Astrocyte (in vitro differentiated cells and primary cell): ENCODE results near the gene RPL13A. TPM values are rescaled to one million over a fixed set of nuclear protein-coding genes. Genes with fewer than 3 reads are reported as not detected.
"Not testable (repeated sequence)": the region's sequence is repeated elsewhere in the genome, so short reads cannot be mapped to it uniquely, and the experiment has no call there.

Experiments
- DNase-seq: peaks from one replicate; pipeline ENCODE4 v3.0.0-alpha.2; 2010; ENCODE audit warnings: low read depth
- FAIRE-seq: peaks from 2 replicates; lab custom pipeline; 2011; peaks lifted over from hg19 to GRCh38; lab: Jason Lieb, UNC
- H2AFZ ChIP-seq: 2 replicates; pipeline ENCODE4 v1.6.0; 2012; ENCODE audit warnings: low read depth, low read length, inconsistent platforms
- H3K27ac ChIP-seq: 2 replicates; pipeline ENCODE4 v1.5.1; 2011; ENCODE audit warnings: low read depth, low read length, inconsistent platforms
- H3K27me3 ChIP-seq: 2 replicates; pipeline ENCODE4 v1.6.0; 2011; ENCODE audit warnings: low read length, inconsistent platforms; ENCODE audit not compliant: insufficient read depth
- H3K36me3 ChIP-seq: 2 replicates; pipeline ENCODE4 v1.5.1; 2011; ENCODE audit warnings: low read length, inconsistent platforms; ENCODE audit not compliant: insufficient read depth
- H3K4me1 ChIP-seq: 2 replicates; pipeline ENCODE4 v1.5.1; 2011; ENCODE audit warnings: low read length, inconsistent platforms; ENCODE audit not compliant: insufficient read depth
- H3K4me2 ChIP-seq: 2 replicates; pipeline ENCODE4 v1.6.0; 2012; ENCODE audit warnings: low read length, inconsistent platforms
- H3K4me3 ChIP-seq: 2 replicates; pipeline ENCODE4 v1.5.1; 2011; ENCODE audit warnings: low read depth, mild to moderate bottlenecking, low read length, inconsistent platforms; ENCODE audit not compliant: insufficient read depth
- H3K79me2 ChIP-seq: 2 replicates; pipeline ENCODE4 v1.6.0; 2012; ENCODE audit warnings: mild to moderate bottlenecking, low read length, inconsistent platforms; ENCODE audit not compliant: insufficient read depth
- H3K9ac ChIP-seq: 2 replicates; pipeline ENCODE4 v1.6.0; 2012; ENCODE audit warnings: mild to moderate bottlenecking, low read length, inconsistent platforms
- H3K9me3 ChIP-seq: 2 replicates; pipeline ENCODE4 v1.5.1; 2012; ENCODE audit warnings: low read depth, mild to moderate bottlenecking, low read length, inconsistent platforms; ENCODE audit not compliant: insufficient read depth
- H4K20me1 ChIP-seq: 2 replicates; pipeline ENCODE4 v1.6.0; 2012; ENCODE audit warnings: low read length, inconsistent platforms; ENCODE audit not compliant: insufficient read depth
- H3K27ac Mint-ChIP-seq: one replicate; pipeline ENCODE4 v1.8.0; 2021; ENCODE audit warnings: mild to moderate bottlenecking, mixed read lengths; ENCODE audit not compliant: unreplicated experiment
- H3K27me3 Mint-ChIP-seq: one replicate; pipeline ENCODE4 v1.8.0; 2021; ENCODE audit warnings: low read depth, mixed read lengths; ENCODE audit not compliant: unreplicated experiment
- H3K36me3 Mint-ChIP-seq: one replicate; pipeline ENCODE4 v1.8.0; 2021; ENCODE audit warnings: low read depth, mixed read lengths; ENCODE audit not compliant: unreplicated experiment
- H3K4me1 Mint-ChIP-seq: one replicate; pipeline ENCODE4 v1.8.0; 2021; ENCODE audit warnings: low read depth, mixed read lengths; ENCODE audit not compliant: unreplicated experiment
- H3K4me3 Mint-ChIP-seq: one replicate; pipeline ENCODE4 v1.8.0; 2021; ENCODE audit warnings: mild to moderate bottlenecking, moderate library complexity, mixed read lengths; ENCODE audit not compliant: unreplicated experiment
- H3K9me3 Mint-ChIP-seq: one replicate; pipeline ENCODE4 v1.8.0; 2021; ENCODE audit warnings: mild to moderate bottlenecking, mixed read lengths; ENCODE audit not compliant: unreplicated experiment
- EZH2 ChIP-seq: IDR thresholded peaks from 2 replicates; pipeline ENCODE4 v1.6.1; 2012; ENCODE audit warnings: mild to moderate bottlenecking, low read length, inconsistent platforms; ENCODE audit not compliant: insufficient read depth
- total RNA-seq: library from RNA; stranded (reverse); gene quantifications from 2 replicates; pipeline ENCODE4 v1.2.1, GENCODE V29; 2021
- TF ChIP-seq, protein P1 (sequence below): IDR thresholded peaks from 2 replicates; pipeline ENCODE4 v1.5.1; 2011; ENCODE audit warnings: low read depth, mild to moderate bottlenecking, inconsistent platforms, low read length, moderate library complexity; ENCODE audit not compliant: insufficient read depth

The RPL13A gene
- total RNA-seq, 1 donor from 2014 or later: 2,119 TPM

GRCh38 chr19:49469828-49470614, 17.4 kb upstream of the RPL13A start:
- no peak overlapping the region for H3K27ac Mint-ChIP-seq
- H3K4me3 Mint-ChIP-seq: no peak overlapping the region
- peaks cover 4% of the 10 kb centered on the region for H3K36me3 Mint-ChIP-seq

GRCh38 chr19:49470615-49470978, 16.8 kb upstream of the RPL13A start:
- Histone ChIP-seq H3K27ac (no peak overlapping the region), H3K4me2 (no peak overlapping the region), H3K27me3 (no peaks in the 10 kb centered on the region), H3K36me3 (no peaks in the 10 kb centered on the region), H3K9ac (no peak overlapping the region), H3K9me3 (no peaks in the 10 kb centered on the region), H3K79me2 (no peaks in the 10 kb centered on the region), H3K4me3 (no peak overlapping the region), H3K4me1 (peaks cover 4% of the 10 kb centered on the region), H4K20me1 (no peaks in the 10 kb centered on the region), H2AFZ (no peak overlapping the region)
- peaks cover 20% of the 10 kb centered on the region for H3K27me3 Mint-ChIP-seq
- no peaks in the 10 kb centered on the region for H3K4me1 Mint-ChIP-seq
- no peak for DNase-seq
- no peak for TF ChIP-seq EZH2
- TF ChIP-seq, protein P1, sequence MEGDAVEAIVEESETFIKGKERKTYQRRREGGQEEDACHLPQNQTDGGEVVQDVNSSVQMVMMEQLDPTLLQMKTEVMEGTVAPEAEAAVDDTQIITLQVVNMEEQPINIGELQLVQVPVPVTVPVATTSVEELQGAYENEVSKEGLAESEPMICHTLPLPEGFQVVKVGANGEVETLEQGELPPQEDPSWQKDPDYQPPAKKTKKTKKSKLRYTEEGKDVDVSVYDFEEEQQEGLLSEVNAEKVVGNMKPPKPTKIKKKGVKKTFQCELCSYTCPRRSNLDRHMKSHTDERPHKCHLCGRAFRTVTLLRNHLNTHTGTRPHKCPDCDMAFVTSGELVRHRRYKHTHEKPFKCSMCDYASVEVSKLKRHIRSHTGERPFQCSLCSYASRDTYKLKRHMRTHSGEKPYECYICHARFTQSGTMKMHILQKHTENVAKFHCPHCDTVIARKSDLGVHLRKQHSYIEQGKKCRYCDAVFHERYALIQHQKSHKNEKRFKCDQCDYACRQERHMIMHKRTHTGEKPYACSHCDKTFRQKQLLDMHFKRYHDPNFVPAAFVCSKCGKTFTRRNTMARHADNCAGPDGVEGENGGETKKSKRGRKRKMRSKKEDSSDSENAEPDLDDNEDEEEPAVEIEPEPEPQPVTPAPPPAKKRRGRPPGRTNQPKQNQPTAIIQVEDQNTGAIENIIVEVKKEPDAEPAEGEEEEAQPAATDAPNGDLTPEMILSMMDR: no peak
- H3K36me3 Mint-ChIP-seq: peaks cover 4% of the 10 kb centered on the region
- no peaks in the 10 kb centered on the region for H3K9me3 Mint-ChIP-seq
- FAIRE-seq: no peak
- no peak overlapping the region for H3K4me3 Mint-ChIP-seq
- no peak overlapping the region for H3K27ac Mint-ChIP-seq

More at GRCh38 chr19:49469828-49470614, 17.4 kb upstream of the RPL13A start:
- Histone ChIP-seq H2AFZ (no peak overlapping the region), H3K36me3 (no peaks in the 10 kb centered on the region), H3K4me2 (no peak overlapping the region), H4K20me1 (no peaks in the 10 kb centered on the region), H3K4me3 (no peak overlapping the region), H3K79me2 (no peaks in the 10 kb centered on the region), H3K4me1 (peaks cover 4% of the 10 kb centered on the region), H3K27ac (no peak overlapping the region), H3K9ac (no peak overlapping the region), H3K9me3 (no peaks in the 10 kb centered on the region), H3K27me3 (no peaks in the 10 kb centered on the region)
- DNase-seq (no peak), FAIRE-seq (no peak)
- TF ChIP-seq, protein P1: no peak
- TF ChIP-seq EZH2: no peak
- H3K9me3 Mint-ChIP-seq: no peaks in the 10 kb centered on the region
- H3K4me1 Mint-ChIP-seq: no peaks in the 10 kb centered on the region
- H3K27me3 Mint-ChIP-seq: peaks cover 16% of the 10 kb centered on the region

DNA sequence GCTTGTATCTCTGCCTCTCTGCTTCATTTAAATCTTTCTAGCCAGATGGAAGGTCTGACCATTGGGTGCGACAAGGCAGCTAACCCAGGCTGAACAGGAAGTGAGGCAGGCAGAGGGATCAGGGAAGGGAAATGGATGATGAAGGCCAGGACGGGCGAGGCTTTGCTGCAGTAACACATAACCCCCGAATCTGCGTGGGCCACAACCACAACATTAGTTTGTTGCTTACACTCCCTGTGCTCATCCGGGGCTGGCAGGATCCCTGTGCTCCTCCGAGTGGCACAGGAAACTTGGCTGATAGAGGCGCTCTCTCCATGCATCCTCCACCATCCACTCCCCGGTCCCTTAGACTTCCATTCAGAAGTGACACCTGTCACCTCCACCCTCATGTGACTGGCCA, 14.5 kb upstream of the RPL13A start:
- no peak overlapping the region for H3K4me3 Mint-ChIP-seq
- H3K27me3 Mint-ChIP-seq: peaks cover 28% of the 10 kb centered on the region
- Histone ChIP-seq H3K4me2 (no peak overlapping the region), H3K36me3 (no peaks in the 10 kb centered on the region), H3K4me1 (peaks cover 4% of the 10 kb centered on the region), H3K9me3 (no peaks in the 10 kb centered on the region), H3K27ac (no peak overlapping the region), H2AFZ (no peak overlapping the region), H3K4me3 (no peak overlapping the region), H3K79me2 (no peaks in the 10 kb centered on the region), H3K27me3 (no peaks in the 10 kb centered on the region), H4K20me1 (no peaks in the 10 kb centered on the region), H3K9ac (no peak overlapping the region)
- FAIRE-seq: no peak
- DNase-seq: no peak
- H3K36me3 Mint-ChIP-seq: peaks cover 4% of the 10 kb centered on the region
- H3K4me1 Mint-ChIP-seq: no peaks in the 10 kb centered on the region
- no peak overlapping the region for H3K27ac Mint-ChIP-seq
- H3K9me3 Mint-ChIP-seq: no peaks in the 10 kb centered on the region
- TF ChIP-seq, protein P1: no peak
- TF ChIP-seq EZH2: no peak

- Histone ChIP-seq H3K4me2 (peak overlapping the region; percentile 90), H2AFZ (peak overlapping the region; percentile 59), H3K9ac (peak overlapping the region; percentile 81), H3K4me3 (peak overlapping the region; percentile 37)
- H3K4me1 Mint-ChIP-seq, H3K27ac ChIP-seq, H3K4me3 Mint-ChIP-seq, H3K4me1 ChIP-seq, H3K36me3 Mint-ChIP-seq, H3K9me3 Mint-ChIP-seq, DNase-seq, H3K36me3 ChIP-seq, H3K27me3 ChIP-seq, H3K9me3 ChIP-seq, FAIRE-seq, H3K79me2 ChIP-seq, H3K27ac Mint-ChIP-seq, H4K20me1 ChIP-seq: not testable (repeated sequence)
- peaks cover 28% of the 10 kb centered on the region for H3K27me3 Mint-ChIP-seq
These were observed 13.9 kb upstream of the RPL13A start for GRCh38 chr19:49473501-49473867.
